HG02571 (cell line): ENCODE results near the gene VGLL4.
"Not testable (repeated sequence)": the region's sequence is repeated elsewhere in the genome, so short reads cannot be mapped to it uniquely, and the experiment has no call there.

Experiments
- ATAC-seq: cut with Tn5 transposase; IDR thresholded peaks from one replicate; pipeline ENCODE4 v1.9.1; 2021; ENCODE audit warnings: mild to moderate bottlenecking, moderate library complexity; ENCODE audit not compliant: unreplicated experiment

VGLL4 gene

DNA sequence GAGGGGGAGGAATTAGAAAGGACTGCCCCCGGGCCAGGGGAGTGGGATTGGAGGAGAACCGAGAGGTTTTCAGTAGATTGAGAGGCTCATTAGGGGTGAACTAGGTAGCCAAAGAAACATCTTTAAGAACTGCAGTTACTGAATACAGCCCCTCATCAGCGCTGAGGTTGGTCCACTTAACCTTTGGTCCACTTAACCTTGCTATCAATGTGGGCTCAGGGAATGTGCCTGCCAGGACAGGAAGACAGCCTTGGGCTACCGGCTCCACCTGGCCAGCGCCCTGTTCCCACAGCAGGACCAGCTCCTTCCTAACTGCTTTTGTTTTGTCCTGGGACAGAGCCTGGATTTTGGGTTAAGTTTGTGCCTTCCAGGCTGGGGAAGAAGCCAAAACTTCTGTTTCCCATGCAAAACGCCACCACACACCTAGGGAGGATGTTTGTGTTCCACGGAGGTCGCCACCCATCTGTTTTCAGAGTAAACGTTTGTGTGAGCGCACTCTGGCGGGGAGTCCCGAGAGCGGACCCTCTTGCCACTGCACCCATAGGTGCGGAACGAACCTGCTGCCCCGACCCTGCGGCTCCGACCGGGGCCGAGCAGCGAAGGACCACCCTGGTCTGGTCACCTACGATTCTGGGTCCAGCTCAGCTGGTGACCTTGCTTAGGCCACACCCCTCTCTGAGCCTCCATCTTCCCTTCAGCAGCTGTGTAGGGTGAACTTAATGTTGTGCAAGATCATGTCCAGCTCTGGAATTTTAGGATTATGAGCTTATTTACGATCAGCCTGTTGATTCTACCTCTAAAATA, 107.4 kb downstream of the VGLL4 start:
- ATAC-seq, result no peak

DNA sequence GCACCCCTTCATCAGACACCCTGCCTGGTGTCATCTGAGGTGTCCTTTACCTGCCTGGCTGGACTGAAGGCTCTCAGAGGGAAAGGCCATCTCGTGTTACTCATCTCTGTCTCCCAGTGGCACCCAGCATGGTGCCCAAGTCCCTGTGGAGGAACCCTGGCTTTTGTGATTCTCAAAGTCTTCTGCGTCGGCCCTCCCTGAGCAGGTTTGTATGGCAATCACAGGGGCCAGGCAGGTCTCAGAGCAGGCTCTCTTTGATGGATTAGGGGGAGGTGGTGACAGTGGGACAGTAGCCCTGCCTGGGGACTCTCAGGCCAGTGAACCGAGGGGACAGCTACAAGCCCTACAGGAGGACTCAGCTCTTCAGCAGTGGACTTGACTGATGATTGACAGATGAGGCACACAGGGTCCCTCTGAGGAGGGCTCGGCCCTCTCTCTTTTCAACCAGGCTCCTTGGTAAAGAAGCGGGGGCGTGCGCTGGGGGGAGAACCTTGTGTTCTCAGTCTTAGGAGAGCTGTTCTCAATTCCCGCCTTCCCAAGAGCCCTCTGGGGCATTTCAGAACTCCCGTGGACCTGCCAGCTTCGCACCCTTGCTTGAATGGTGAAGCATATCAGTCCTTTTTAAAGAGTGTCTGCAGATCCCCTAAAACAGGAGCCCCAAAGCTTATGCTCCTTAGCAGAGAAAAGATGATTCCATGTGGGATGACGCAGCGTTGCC, 108.3 kb downstream of the VGLL4 start:
- no peak for ATAC-seq

DNA sequence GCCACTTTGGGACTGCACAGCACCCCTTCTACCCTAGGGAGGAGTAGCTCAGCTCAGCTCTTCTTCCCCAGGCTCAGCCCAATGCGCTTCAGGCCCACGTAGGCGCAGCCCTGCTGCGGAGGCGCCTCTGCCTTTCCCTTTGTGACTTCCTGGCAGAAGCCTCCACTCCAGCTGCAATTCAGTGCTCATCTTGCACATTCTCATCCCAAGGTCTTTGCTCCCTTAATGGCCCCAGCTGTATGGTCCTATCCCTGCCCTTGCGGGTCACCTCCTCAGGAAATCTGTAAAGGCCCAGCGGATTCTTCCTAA, 109.0 kb downstream of the VGLL4 start:
- ATAC-seq, result no peak

DNA sequence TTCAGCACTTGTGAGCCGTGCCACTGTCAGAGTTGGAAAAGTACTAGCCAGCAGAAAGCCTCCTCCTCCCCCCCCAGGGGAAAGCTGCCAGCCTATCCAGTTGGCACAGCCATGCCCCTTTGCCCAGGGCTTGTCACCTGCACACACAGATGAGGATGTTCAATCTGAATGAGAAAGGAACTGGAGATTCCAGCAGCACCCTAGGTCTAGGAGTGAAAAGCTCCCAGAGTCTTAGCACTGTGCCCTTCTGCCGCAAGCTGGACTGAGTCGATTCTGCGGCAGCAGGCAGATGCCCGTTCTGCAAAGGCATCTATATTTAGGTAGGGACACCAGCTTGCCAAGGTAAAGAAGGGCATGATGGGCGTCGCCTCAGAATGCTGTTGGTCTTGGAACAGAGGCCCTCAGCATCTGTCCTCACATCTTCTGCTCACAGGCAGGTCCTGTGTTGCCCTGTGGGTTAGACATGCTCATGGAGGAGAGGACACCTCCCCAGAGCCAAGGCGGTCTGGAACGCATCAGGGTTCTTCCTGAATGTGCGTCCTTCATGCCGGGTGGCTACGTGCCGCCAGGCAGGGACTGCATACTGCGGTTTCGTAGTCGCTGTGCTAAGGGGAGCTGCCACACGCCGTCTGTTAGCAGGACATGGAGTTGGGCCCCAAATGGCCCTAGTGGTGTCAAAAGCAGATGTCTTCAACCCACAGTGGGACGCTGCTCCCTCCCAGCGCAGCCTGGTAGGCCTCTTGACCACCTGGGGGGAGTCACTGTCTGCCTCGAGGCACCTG, 109.5 kb downstream of the VGLL4 start:
- no peak for ATAC-seq

DNA sequence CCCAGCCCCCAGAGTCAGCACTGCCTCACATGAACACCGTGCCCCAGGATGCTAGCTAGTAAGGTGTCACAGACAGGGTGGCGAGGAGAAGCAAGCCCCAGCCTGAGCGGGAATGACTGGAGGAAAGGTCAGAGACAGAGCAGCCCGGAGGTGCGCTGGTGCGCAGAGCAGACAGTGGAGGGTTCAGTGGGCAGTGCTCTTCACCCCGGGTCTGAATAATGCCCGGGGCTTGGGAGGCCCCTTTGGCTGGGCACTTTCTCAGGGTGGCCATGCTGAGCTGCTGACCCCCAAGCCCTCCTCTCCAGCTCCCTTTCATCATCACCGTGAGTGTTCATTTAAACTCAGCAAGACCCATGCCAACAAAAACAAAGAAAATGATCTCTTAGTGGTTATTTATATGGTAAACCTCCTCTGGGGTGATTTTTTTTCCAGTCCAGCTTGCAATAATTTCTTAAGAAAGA, 110.8 kb downstream of the VGLL4 start:
- no peak for ATAC-seq

- no peak for ATAC-seq
Measured at GRCh38 chr3:11530153-11530721, 113.5 kb downstream of the VGLL4 start.

DNA sequence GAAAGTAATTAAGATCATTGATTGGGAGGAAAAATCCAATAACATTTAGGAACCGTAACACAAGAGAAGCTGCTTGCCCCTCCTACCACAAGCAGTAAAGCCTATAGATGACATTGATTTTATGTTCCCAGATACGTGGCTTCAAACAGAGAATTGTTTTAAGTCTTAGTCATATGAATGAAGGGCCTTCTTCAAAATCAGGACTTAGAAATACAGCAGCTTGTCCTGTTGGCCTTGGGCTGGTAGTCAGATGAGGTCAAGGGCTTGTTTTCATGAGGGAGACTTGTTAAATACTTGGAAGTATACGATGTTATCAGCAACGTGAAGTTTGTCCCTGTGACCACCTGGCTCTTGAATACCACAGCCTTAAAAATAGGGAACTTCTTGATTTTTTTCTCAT, 114.4 kb downstream of the VGLL4 start:
- ATAC-seq, result no peak

GRCh38 chr3:11526121-11526520, 117.6 kb downstream of the VGLL4 start:
- not testable (repeated sequence) for ATAC-seq

GRCh38 chr3:11523572-11524101, 120.1 kb downstream of the VGLL4 start:
- no peak for ATAC-seq

DNA sequence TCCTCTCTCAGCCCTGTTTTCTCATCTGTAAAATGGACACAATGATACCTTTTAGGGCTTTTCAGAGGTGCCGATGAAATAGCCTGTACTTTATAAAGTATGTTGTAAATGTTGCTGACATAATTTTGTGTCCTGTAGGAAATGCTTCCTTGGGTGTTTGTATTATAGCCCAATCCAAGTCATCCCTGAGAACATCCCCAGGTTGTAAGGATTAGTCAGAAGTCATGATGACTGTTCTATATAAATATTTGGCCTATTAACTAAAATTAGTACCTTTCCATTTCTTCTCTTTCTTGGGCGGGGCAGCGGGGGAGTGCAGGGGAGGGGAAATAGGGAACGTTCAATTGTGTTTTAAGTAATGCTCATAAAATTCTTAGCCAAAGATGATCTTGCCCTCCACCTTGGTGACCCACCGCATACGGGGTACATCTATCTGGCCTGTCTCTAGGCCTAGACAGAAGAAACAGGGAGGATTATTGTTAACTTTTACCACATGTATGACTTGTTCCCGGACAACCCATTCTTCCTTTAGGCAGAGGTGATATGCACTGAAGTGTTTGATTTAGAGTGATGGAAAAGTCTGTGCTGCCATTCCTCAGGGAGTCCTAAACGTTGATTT, 120.7 kb downstream of the VGLL4 start:
- ATAC-seq, result no peak

- ATAC-seq, result no peak
Measured at GRCh38 chr3:11522398-11522715, 121.4 kb downstream of the VGLL4 start.

GRCh38 chr3:11521167-11521566, 122.5 kb downstream of the VGLL4 start:
- ATAC-seq, result no peak

- no peak for ATAC-seq
Measured at GRCh38 chr3:11517601-11518000, 126.1 kb downstream of the VGLL4 start.

DNA sequence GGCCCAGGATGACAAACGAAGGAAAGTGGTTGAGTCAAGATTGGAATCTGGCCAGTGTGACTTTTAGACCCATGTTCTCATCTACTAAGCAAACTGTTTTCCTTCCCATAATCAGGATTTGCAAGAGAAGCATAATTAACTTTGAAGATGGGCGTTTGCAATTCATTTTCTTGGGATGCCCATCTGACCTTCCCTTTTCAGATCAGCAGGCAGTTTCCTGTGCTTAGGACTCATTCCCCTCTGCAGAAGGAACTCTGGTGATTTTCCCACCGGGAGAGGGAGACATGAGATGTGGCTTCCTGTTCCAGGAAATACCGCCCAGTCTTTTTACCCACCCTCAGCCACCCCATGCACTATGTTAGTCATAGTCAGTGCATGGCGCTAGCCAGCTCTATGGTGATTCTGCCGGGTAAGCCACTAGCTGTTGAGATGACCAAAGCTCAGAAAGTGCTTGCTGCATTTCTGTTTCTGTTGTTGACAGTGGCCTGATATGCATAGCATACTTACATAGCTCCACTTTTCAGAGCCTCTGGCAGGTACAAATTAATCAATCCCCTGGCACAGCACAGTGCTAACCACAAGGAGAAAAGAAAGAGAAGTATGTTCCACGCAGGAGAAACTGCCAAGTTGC, 129.4 kb downstream of the VGLL4 start:
- no peak for ATAC-seq

DNA sequence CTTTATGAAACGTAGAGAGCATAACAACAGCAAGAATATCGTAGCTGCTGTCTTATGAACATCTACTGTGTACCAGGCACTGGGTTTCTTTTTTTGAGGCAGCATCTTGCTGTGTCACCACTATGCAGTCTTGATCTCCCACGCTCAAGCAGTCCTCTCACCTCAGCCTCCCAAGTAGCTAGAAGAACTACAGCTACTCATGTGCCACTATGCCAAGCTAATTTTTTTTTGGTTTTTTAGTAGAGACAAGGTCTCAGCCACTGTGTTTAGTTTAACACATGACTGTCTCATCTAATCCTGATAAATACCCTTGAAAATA, 129.9 kb downstream of the VGLL4 start:
- ATAC-seq, result no peak

DNA sequence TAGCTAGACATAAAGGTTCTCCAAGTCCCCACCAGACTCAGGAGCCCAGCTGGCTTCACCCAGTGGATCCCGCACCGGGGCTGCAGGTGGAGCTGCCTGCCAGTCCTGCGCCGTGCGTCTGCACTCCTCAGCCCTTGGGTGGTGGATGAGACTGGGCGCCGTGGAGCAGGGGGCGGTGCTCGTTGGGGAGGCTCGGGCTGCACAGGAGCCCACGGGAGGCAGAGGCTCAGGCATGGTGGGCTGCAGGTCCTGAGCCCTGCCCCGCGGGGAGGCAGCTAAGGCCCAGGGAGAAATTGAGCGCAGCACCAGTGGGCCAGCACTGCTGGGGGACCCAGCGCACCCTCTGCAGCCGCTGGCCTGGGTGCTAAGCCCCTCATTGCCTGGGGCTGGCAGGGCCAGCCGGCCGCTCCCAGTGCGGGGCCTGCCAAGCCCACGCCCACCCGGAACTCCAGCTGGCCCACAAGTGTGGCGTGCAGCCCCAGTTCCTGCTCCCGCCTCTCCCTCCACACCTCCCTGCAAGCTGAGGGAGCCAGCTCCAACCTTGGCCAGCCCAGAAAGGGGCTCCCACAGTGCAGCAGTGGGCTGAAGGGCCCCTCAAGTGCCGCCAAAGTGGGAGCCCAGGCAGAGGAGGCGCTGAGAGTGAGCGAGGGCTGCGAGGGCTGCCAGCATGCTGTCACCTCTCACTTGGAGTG, 130.4 kb downstream of the VGLL4 start:
- not testable (repeated sequence) for ATAC-seq

GRCh38 chr3:11511606-11512005, 132.1 kb downstream of the VGLL4 start:
- not testable (repeated sequence) for ATAC-seq

- no peak for ATAC-seq
Measured at GRCh38 chr3:11510356-11510755, 133.4 kb downstream of the VGLL4 start.

GRCh38 chr3:11510001-11510340, 133.7 kb downstream of the VGLL4 start:
- no peak for ATAC-seq
